Common myeloid progenitor, CD34-positive (primary cell): ENCODE results near the gene AIDA.

ENCODE experiments used
- CTCF ChIA-PET: fragments of 350-600 bp; sonication (Branson Sonifier 250); formaldehyde crosslinking; loops from one replicate; lab custom pipeline; 2021; ENCODE audit warnings: antibody characterized with exemption; lab: Charles Lee
- POLR2A ChIA-PET: fragments of 350-600 bp; sonication (Branson Sonifier 250); formaldehyde crosslinking; loops from one replicate; lab custom pipeline; 2021; ENCODE audit warnings: antibody characterized with exemption; lab: Charles Lee
- DNase-seq, 3 donors: peaks; one replicate each; pipeline versions ENCODE4 v3.0.0 to v3.0.0-alpha.2; 2013
- H3K27ac ChIP-seq, 2 experiments: 1 replicate in 1 of 2; 2 replicates in 1 of 2; pipeline ENCODE4 v1.7.0; 2013; ENCODE audit warnings: inconsistent platforms in 2 of 2, low read length in 2 of 2, mild to moderate bottlenecking in 2 of 2, low read depth in 1 of 2, moderate library complexity in 1 of 2; ENCODE audit not compliant: severe bottlenecking in 2 of 2, insufficient read depth in 1 of 2, poor library complexity in 1 of 2
- H3K27me3 ChIP-seq, 5 experiments: replicated peaks in 2 of 5; 1 replicate in 3 of 5; 2 replicates in 2 of 5; pipeline versions ENCODE4 v1.6.1 to v1.7.0; 2013; ENCODE audit warnings: low read length in 4 of 5, mild to moderate bottlenecking in 2 of 5, moderate library complexity in 2 of 5, inconsistent platforms in 1 of 5; ENCODE audit not compliant: insufficient read depth in 5 of 5, control insufficient read depth in 4 of 5
- H3K36me3 ChIP-seq, 4 experiments: 1 replicate in 2 of 4; 2 replicates in 2 of 4; pipeline versions ENCODE4 v1.6.1 to v1.7.0; 2013; ENCODE audit warnings: low read length in 3 of 4, control low read depth in 1 of 4, mild to moderate bottlenecking in 1 of 4; ENCODE audit not compliant: control insufficient read depth in 4 of 4, insufficient read depth in 4 of 4
- H3K4me1 ChIP-seq, 4 experiments: 1 replicate in 3 of 4; 2 replicates in 1 of 4; pipeline versions ENCODE4 v1.6.1 to v1.7.1; 2013; ENCODE audit warnings: low read length in 3 of 4, mild to moderate bottlenecking in 3 of 4, control low read depth in 1 of 4, inconsistent platforms in 1 of 4, moderate library complexity in 1 of 4; ENCODE audit not compliant: control insufficient read depth in 4 of 4, insufficient read depth in 4 of 4; ENCODE audit errors: control extremely low read depth in 1 of 4
- H3K4me3 ChIP-seq, 7 experiments: 1 replicate in 4 of 7; 2 replicates in 3 of 7; pipeline versions ENCODE4 v1.5.1 to v1.7.0; 2013; ENCODE audit warnings: mild to moderate bottlenecking in 7 of 7, low read length in 6 of 7, moderate library complexity in 6 of 7, inconsistent platforms in 2 of 7, low read depth in 2 of 7, control low read depth in 1 of 7; ENCODE audit not compliant: insufficient read depth in 4 of 7, control insufficient read depth in 1 of 7; ENCODE audit errors: extremely low read depth in 1 of 7
- H3K9me3 ChIP-seq, 5 experiments: 1 replicate in 4 of 5; 2 replicates in 1 of 5; pipeline versions ENCODE4 v1.6.1 to v1.7.1; 2013; ENCODE audit warnings: low read length in 4 of 5, mild to moderate bottlenecking in 2 of 5, inconsistent platforms in 1 of 5, low read depth in 1 of 5, moderate library complexity in 1 of 5; ENCODE audit not compliant: control insufficient read depth in 4 of 5, insufficient read depth in 2 of 5; ENCODE audit errors: control extremely low read depth in 1 of 5
- WGBS: methylation state at CpG from one replicate; pipeline ENCODE4 v1.1.5; 2013; ENCODE audit not compliant: insufficient coverage; 5-methylcytosine and 5-hydroxymethylcytosine counted together

The AIDA gene

GRCh38 chr1:222711319-222712252 is 705 bp downstream of the AIDA start:
- ChIA-PET POLR2A (interaction anchor here (0.8 to 1.4 kb wide), 2 partner anchors 57 to 129 kb away, joined by 3 to 4 read pairs; no protein-coding TSS in a partner anchor), CTCF (interaction anchor here (0.6 to 2.1 kb wide), 4 partner anchors 11 to 186 kb away, joined by 3 to 4 read pairs (median 4); no protein-coding TSS in a partner anchor)

GRCh38 chr1:222709700-222710153 is 2.6 kb downstream of the AIDA start:
- no peaks in the 10 kb centered on the region for H3K27me3 ChIP-seq
- peaks cover 0 to 2% (median 0%) of the 10 kb centered on the region in 4 experiments for H3K36me3 ChIP-seq
- H3K4me3 ChIP-seq = no peak overlapping the region
- H3K27ac ChIP-seq = no peak overlapping the region
- ChIA-PET POLR2A (interaction anchor here (1.2 kb wide), 1 partner anchor 56 kb away, joined by 4 read pairs; no protein-coding TSS in a partner anchor), CTCF (interaction anchor here (2.1 kb wide), 1 partner anchor 52 kb away, joined by 4 read pairs; no protein-coding TSS in a partner anchor)
- H3K9me3 ChIP-seq = peaks cover 0 to 5% (median 0%) of the 10 kb centered on the region in 5 experiments
- peaks cover 6 to 26% (median 14%) of the 10 kb centered on the region in 4 experiments for H3K4me1 ChIP-seq
- 86% methylated on average over 3 of the region's 5 CpGs for WGBS
- DNase-seq = peak in 1 of 3 donors; percentile 11

More at GRCh38 chr1:222711319-222712252, 705 bp downstream of the AIDA start:
- DNase-seq = peak; percentile 62 to 89 (median 78)
- Histone ChIP-seq H3K27me3 (no peaks in the 10 kb centered on the region), H3K36me3 (peaks cover 0 to 8% (median 7%) of the 10 kb centered on the region in 4 experiments), H3K9me3 (no peaks in the 10 kb centered on the region), H3K27ac (peak overlapping the region; percentile 83 to 100), H3K4me1 (peaks cover 6 to 26% (median 14%) of the 10 kb centered on the region in 4 experiments), H3K4me3 (peak overlapping the region; percentile 89 to 99 (median 95))
- under 1% methylated on average over 25 of the region's 42 CpGs for WGBS

GRCh38 chr1:222706815-222707214 is 5.5 kb downstream of the AIDA start:
- CTCF ChIA-PET = no interaction called here
- POLR2A ChIA-PET = no interaction called here
- Histone ChIP-seq H3K9me3 (peaks cover 0 to 13% (median 0%) of the 10 kb centered on the region in 5 experiments), H3K4me1 (peaks cover 2 to 20% (median 8%) of the 10 kb centered on the region in 4 experiments), H3K27me3 (no peaks in the 10 kb centered on the region), H3K36me3 (peaks cover 5 to 10% (median 9%) of the 10 kb centered on the region in 4 experiments), H3K4me3 (no peak overlapping the region), H3K27ac (no peak overlapping the region)
- DNase-seq = peak; percentile 7 to 31 (median 19)
- WGBS = no CpG with 5 or more reads among the region's 4 CpGs

GRCh38 chr1:222704260-222704659 is 8.0 kb downstream of the AIDA start:
- Histone ChIP-seq H3K4me1 (peaks cover 0 to under 1% (median 0%) of the 10 kb centered on the region in 4 experiments), H3K4me3 (no peak overlapping the region), H3K36me3 (peaks cover 8 to 22% (median 11%) of the 10 kb centered on the region in 4 experiments), H3K27ac (no peak overlapping the region), H3K27me3 (no peaks in the 10 kb centered on the region), H3K9me3 (peaks cover 0 to 13% (median 0%) of the 10 kb centered on the region in 5 experiments)
- no peak for DNase-seq
- POLR2A ChIA-PET = no interaction called here
- CTCF ChIA-PET = no interaction called here
- WGBS = no CpG with 5 or more reads among the region's 1 CpG

GRCh38 chr1:222702210-222702609 is 10.1 kb downstream of the AIDA start:
- POLR2A ChIA-PET = no interaction called here

GRCh38 chr1:222697826-222698225 is 14.5 kb downstream of the AIDA start:
- ChIA-PET POLR2A (no interaction called here), CTCF (interaction anchor here (0.6 to 1.7 kb wide), 3 partner anchors 12 to 436 kb away, joined by 3 to 5 read pairs (median 3); no protein-coding TSS in a partner anchor)
- DNase-seq = no peak
- WGBS = no CpG with 5 or more reads among the region's 2 CpGs
- no peak overlapping the region for H3K27ac ChIP-seq
- H3K4me3 ChIP-seq = no peak overlapping the region
- H3K4me1 ChIP-seq = no peaks in the 10 kb centered on the region
- H3K36me3 ChIP-seq = peaks cover 6 to 22% (median 14%) of the 10 kb centered on the region in 4 experiments
- no peaks in the 10 kb centered on the region for H3K9me3 ChIP-seq
- H3K27me3 ChIP-seq = no peaks in the 10 kb centered on the region

More at GRCh38 chr1:222702210-222702609, 10.1 kb downstream of the AIDA start:
- Histone ChIP-seq H3K27ac (no peak overlapping the region), H3K27me3 (no peaks in the 10 kb centered on the region), H3K9me3 (peaks cover 0 to 13% (median 0%) of the 10 kb centered on the region in 5 experiments), H3K4me3 (no peak overlapping the region), H3K36me3 (peaks cover 6 to 22% (median 13%) of the 10 kb centered on the region in 4 experiments), H3K4me1 (no peaks in the 10 kb centered on the region)
- DNase-seq = no peak
- WGBS = 100% methylated on average over 3 of the region's 4 CpGs
- CTCF ChIA-PET = interaction anchor here (2.0 kb wide), 1 partner anchor 22 kb away, joined by 6 read pairs; no protein-coding TSS in a partner anchor
